Activated naive CD8-positive, alpha-beta T cell treated with anti-CD3 and anti-CD28 coated beads for 36 hours (primary cell): ENCODE data around the gene OBP2A. TPM values are rescaled to one million over a fixed set of nuclear protein-coding genes. Genes with fewer than 3 reads are reported as not detected.
A peak's percentile ranks its signal among the peaks of the same experiment; 100 is the strongest.
"Not testable (repeated sequence)": the region's sequence is repeated elsewhere in the genome, so short reads cannot be mapped to it uniquely, and the experiment has no call there.

ENCODE experiments used
- DNase-seq: peaks from one replicate; pipeline ENCODE4 v3.0.0; 2021
- H3K27ac Mint-ChIP-seq: one replicate; pipeline ENCODE4 v1.8.0; 2022; ENCODE audit warnings: mild to moderate bottlenecking, moderate library complexity, mixed read lengths
- H3K27me3 Mint-ChIP-seq: one replicate; pipeline ENCODE4 v1.8.0; 2022; ENCODE audit warnings: mild to moderate bottlenecking, mixed read lengths
- H3K36me3 Mint-ChIP-seq: one replicate; pipeline ENCODE4 v1.8.0; 2021; ENCODE audit warnings: mild to moderate bottlenecking, mixed read lengths
- H3K4me1 Mint-ChIP-seq: one replicate; pipeline ENCODE4 v1.8.0; 2021; ENCODE audit warnings: mixed read lengths
- H3K4me3 Mint-ChIP-seq: one replicate; pipeline ENCODE4 v1.8.0; 2022; ENCODE audit warnings: mild to moderate bottlenecking, moderate library complexity, mixed read lengths
- H3K9me3 Mint-ChIP-seq: one replicate; pipeline ENCODE4 v1.8.0; 2022; ENCODE audit warnings: mixed read lengths
- total RNA-seq, 2 experiments: library from RNA; stranded (reverse); gene quantifications; one replicate each; pipeline ENCODE4 v1.2.3, GENCODE V29; 2021

Gene OBP2A
- not detected for total RNA-seq

- H3K27ac Mint-ChIP-seq, H3K36me3 Mint-ChIP-seq, DNase-seq, H3K4me3 Mint-ChIP-seq, H3K9me3 Mint-ChIP-seq, H3K4me1 Mint-ChIP-seq: not testable (repeated sequence)
- H3K27me3 Mint-ChIP-seq: peaks cover 12% of the 10 kb centered on the region
These were observed at the start of gene OBP2A for GRCh38 chr9:135545646-135546176. TSS of gene OBP2A (plus strand) at chr9:135546126. CDS start at chr9:135546181, 55 bp downstream.

- peaks cover 7% of the 10 kb centered on the region for H3K4me1 Mint-ChIP-seq
- peaks cover 16% of the 10 kb centered on the region for H3K36me3 Mint-ChIP-seq
- no peaks in the 10 kb centered on the region for H3K9me3 Mint-ChIP-seq
- H3K27me3 Mint-ChIP-seq: peaks cover 10% of the 10 kb centered on the region
- H3K27ac Mint-ChIP-seq: no peak overlapping the region
- no peak overlapping the region for H3K4me3 Mint-ChIP-seq
- no peak for DNase-seq
These were observed 47.4 kb upstream of the OBP2A start for GRCh38 chr9:135498381-135499126.

GRCh38 chr9:135499326-135500070, 46.4 kb upstream of the OBP2A start:
- H3K4me3 Mint-ChIP-seq: peak overlapping the region; percentile 63
- H3K27ac Mint-ChIP-seq: no peak overlapping the region
- peaks cover 21% of the 10 kb centered on the region for H3K36me3 Mint-ChIP-seq
- no peaks in the 10 kb centered on the region for H3K9me3 Mint-ChIP-seq
- peak; percentile 82 for DNase-seq
- H3K27me3 Mint-ChIP-seq: peaks cover 10% of the 10 kb centered on the region
- peaks cover 10% of the 10 kb centered on the region for H3K4me1 Mint-ChIP-seq

GRCh38 chr9:135500071-135500524, 45.8 kb upstream of the OBP2A start:
- H3K27me3 Mint-ChIP-seq: peaks cover 6% of the 10 kb centered on the region
- H3K4me3 Mint-ChIP-seq: peak overlapping the region; percentile 93
- no peak for DNase-seq
- no peaks in the 10 kb centered on the region for H3K9me3 Mint-ChIP-seq
- H3K27ac Mint-ChIP-seq: no peak overlapping the region
- H3K36me3 Mint-ChIP-seq: peaks cover 25% of the 10 kb centered on the region
- peaks cover 11% of the 10 kb centered on the region for H3K4me1 Mint-ChIP-seq

- DNase-seq: peak; percentile 91
- peaks cover 11% of the 10 kb centered on the region for H3K4me1 Mint-ChIP-seq
- H3K36me3 Mint-ChIP-seq: peaks cover 30% of the 10 kb centered on the region
- no peaks in the 10 kb centered on the region for H3K9me3 Mint-ChIP-seq
- H3K27me3 Mint-ChIP-seq: peaks cover 4% of the 10 kb centered on the region
- H3K4me3 Mint-ChIP-seq: peak within 1 kb of the TSS; percentile 93
- peak within 1 kb of the TSS; percentile 93 for H3K27ac Mint-ChIP-seq
These were observed 45.2 kb upstream of the OBP2A start, which contains the start of gene MRPS2 for GRCh38 chr9:135500525-135501260. TSS of gene MRPS2 (plus strand) at chr9:135500682. CDS start at chr9:135500711, 29 bp downstream.

GRCh38 chr9:135501261-135502167, 44.4 kb upstream of the OBP2A start:
- H3K4me3 Mint-ChIP-seq: peak overlapping the region; percentile 93
- H3K36me3 Mint-ChIP-seq: peaks cover 30% of the 10 kb centered on the region
- no peaks in the 10 kb centered on the region for H3K9me3 Mint-ChIP-seq
- peak; percentile 74 for DNase-seq
- H3K27ac Mint-ChIP-seq: peak overlapping the region; percentile 93
- peaks cover 4% of the 10 kb centered on the region for H3K27me3 Mint-ChIP-seq
- H3K4me1 Mint-ChIP-seq: peaks cover 11% of the 10 kb centered on the region

- Mint-ChIP-seq H3K27me3 (peaks cover 4% of the 10 kb centered on the region), H3K36me3 (peaks cover 30% of the 10 kb centered on the region), H3K4me1 (peaks cover 11% of the 10 kb centered on the region), H3K27ac (peak overlapping the region; percentile 38), H3K9me3 (no peaks in the 10 kb centered on the region), H3K4me3 (peak overlapping the region; percentile 93)
- no peak for DNase-seq
These were observed 43.6 kb upstream of the OBP2A start for GRCh38 chr9:135502168-135502872.

- Mint-ChIP-seq H3K27me3 (peaks cover under 1% of the 10 kb centered on the region), H3K27ac (no peak overlapping the region), H3K9me3 (no peaks in the 10 kb centered on the region), H3K4me3 (peak overlapping the region; percentile 93), H3K36me3 (peaks cover 30% of the 10 kb centered on the region), H3K4me1 (peaks cover 11% of the 10 kb centered on the region)
- no peak for DNase-seq
These were observed 43.0 kb upstream of the OBP2A start for GRCh38 chr9:135502873-135503321.

- DNase-seq: no peak
- H3K4me3 Mint-ChIP-seq: no peak overlapping the region
- peaks cover under 1% of the 10 kb centered on the region for H3K9me3 Mint-ChIP-seq
These were observed 42.3 kb upstream of the OBP2A start for GRCh38 chr9:135503371-135504261.

GRCh38 chr9:135504262-135505243, 41.4 kb upstream of the OBP2A start:
- H3K4me1 Mint-ChIP-seq: peaks cover 11% of the 10 kb centered on the region
- peaks cover 7% of the 10 kb centered on the region for H3K9me3 Mint-ChIP-seq
- no peak overlapping the region for H3K4me3 Mint-ChIP-seq
- peak; percentile 51 for DNase-seq
- H3K36me3 Mint-ChIP-seq: peaks cover 30% of the 10 kb centered on the region
- no peaks in the 10 kb centered on the region for H3K27me3 Mint-ChIP-seq
- H3K27ac Mint-ChIP-seq: no peak overlapping the region

More at GRCh38 chr9:135503371-135504261, 42.3 kb upstream of the OBP2A start:
- Mint-ChIP-seq H3K27ac (no peak overlapping the region), H3K27me3 (no peaks in the 10 kb centered on the region), H3K36me3 (peaks cover 30% of the 10 kb centered on the region), H3K4me1 (peaks cover 11% of the 10 kb centered on the region)

- H3K9me3 Mint-ChIP-seq: peaks cover 8% of the 10 kb centered on the region
- no peak overlapping the region for H3K4me3 Mint-ChIP-seq
- peaks cover 28% of the 10 kb centered on the region for H3K36me3 Mint-ChIP-seq
- no peaks in the 10 kb centered on the region for H3K27me3 Mint-ChIP-seq
- DNase-seq: no peak
- peaks cover 11% of the 10 kb centered on the region for H3K4me1 Mint-ChIP-seq
- H3K27ac Mint-ChIP-seq: no peak overlapping the region
These were observed 40.3 kb upstream of the OBP2A start for GRCh38 chr9:135505406-135506187.
